ENCODE results near the gene RPS6KA2. TPM values are rescaled to one million over a fixed set of nuclear protein-coding genes. Genes with fewer than 3 reads are reported as not detected.

Gene RPS6KA2
- total RNA-seq, 4 donors from 2014 or later = 11.8 to 66.0 (median 19.2) TPM

GRCh38 chr6:166644681-166645080, 17.6 kb upstream of the RPS6KA2 start:
- intact Hi-C loops (cut with DNase I) = no loop called here
- Histone ChIP-seq H3K27me3 (no peaks in the 10 kb centered on the region), H3K4me3 (no peak overlapping the region), H3K27ac (no peak overlapping the region), H3K9me3 (no peaks in the 10 kb centered on the region), H3K4me1 (peaks cover 0 to 13% (median 12%) of the 10 kb centered on the region in 3 donors), H3K36me3 (no peaks in the 10 kb centered on the region)
- TF ChIP-seq POLR2A (IDR thresholded peaks at IDR 0.05) (no peak), CTCF (IDR thresholded peaks at IDR 0.05) (no peak)
- DNase-seq = no peak
- WGBS, 2 donors = 87 to 100% methylated on average over 1 of the region's 1 CpG

- WGBS, 2 donors = 65 to 71% methylated on average over 7 of the region's 7 CpGs
- intact Hi-C loops (cut with DNase I) = no loop called here
- Histone ChIP-seq H3K4me1 (peaks cover 0 to 15% (median 15%) of the 10 kb centered on the region in 3 donors), H3K27ac (no peak overlapping the region), H3K4me3 (no peak overlapping the region), H3K36me3 (no peaks in the 10 kb centered on the region), H3K9me3 (no peaks in the 10 kb centered on the region), H3K27me3 (no peaks in the 10 kb centered on the region)
- TF ChIP-seq POLR2A (IDR thresholded peaks at IDR 0.05) (no peak), CTCF (IDR thresholded peaks at IDR 0.05) (no peak)
- DNase-seq = no peak
Observed at GRCh38 chr6:166643891-166644590, 17.0 kb upstream of the RPS6KA2 start.

- no peak for TF ChIP-seq CTCF (IDR thresholded peaks at IDR 0.05)
- TF ChIP-seq POLR2A (IDR thresholded peaks at IDR 0.05) = no peak
- WGBS, 2 donors = 83 to 91% methylated on average over 3 of the region's 3 CpGs
- no peaks in the 10 kb centered on the region for H3K9me3 ChIP-seq
- peaks cover 0 to 4% (median 0%) of the 10 kb centered on the region in 4 donors for H3K27me3 ChIP-seq
- no peak overlapping the region for H3K27ac ChIP-seq
- H3K4me3 ChIP-seq = no peak overlapping the region
- H3K4me1 ChIP-seq = peaks cover 0 to 15% (median 15%) of the 10 kb centered on the region in 3 donors
- no peaks in the 10 kb centered on the region for H3K36me3 ChIP-seq
- no peak for DNase-seq
- intact Hi-C loops (cut with DNase I) = no loop called here
Observed at GRCh38 chr6:166642646-166643045, 15.6 kb upstream of the RPS6KA2 start.

- 12 to 15% methylated on average over 13 to 16 of the region's 19 CpGs for WGBS, 2 donors
- Histone ChIP-seq H3K27me3 (peaks cover 0 to 7% (median 0%) of the 10 kb centered on the region in 4 donors), H3K27ac (peak overlapping the region; percentile 9 to 45 (median 24)), H3K4me3 (peak overlapping the region in 2 of 4 donors; percentile 2 to 37), H3K4me1 (peaks cover 4 to 28% (median 26%) of the 10 kb centered on the region in 3 donors), H3K36me3 (no peaks in the 10 kb centered on the region), H3K9me3 (no peaks in the 10 kb centered on the region)
- no peak for DNase-seq
- TF ChIP-seq CTCF (IDR thresholded peaks at IDR 0.05) (no peak), POLR2A (IDR thresholded peaks at IDR 0.05) (no peak)
- intact Hi-C loops (cut with DNase I) = no loop called here
Observed at GRCh38 chr6:166640342-166641043, 13.4 kb upstream of the RPS6KA2 start.

- Histone ChIP-seq H3K27ac (peak overlapping the region in 2 of 4 donors; percentile 23 to 45), H3K36me3 (no peaks in the 10 kb centered on the region), H3K4me3 (peak overlapping the region in 2 of 4 donors; percentile 2 to 37), H3K9me3 (no peaks in the 10 kb centered on the region), H3K4me1 (peaks cover 4 to 28% (median 26%) of the 10 kb centered on the region in 3 donors), H3K27me3 (peaks cover 0 to 7% (median 0%) of the 10 kb centered on the region in 4 donors)
- TF ChIP-seq CTCF (IDR thresholded peaks at IDR 0.05) = no peak
- intact Hi-C loops (cut with DNase I) = no loop called here
- no peak for DNase-seq
- 67 to 80% methylated on average over 6 of the region's 6 CpGs for WGBS, 2 donors
Observed at GRCh38 chr6:166639921-166640320, 12.9 kb upstream of the RPS6KA2 start.
